Retinal pigment epithelial cell (primary cell): ENCODE results near the gene RNF7.

Source experiments
- DNase-seq: peaks from one replicate; pipeline ENCODE4 v3.0.0-alpha.2; 2010; ENCODE audit warnings: low read depth
- H3K4me3 ChIP-seq: 2 replicates; pipeline ENCODE4 v1.5.1; 2011; ENCODE audit warnings: mild to moderate bottlenecking, low read length, control low read depth, moderate library complexity
- TF ChIP-seq, protein P1 (sequence below): conservative IDR thresholded peaks from 2 replicates; pipeline ENCODE4 v1.5.1; 2011; ENCODE audit warnings: low read depth, low read length, control low read depth, inconsistent platforms

RNF7 gene

DNA sequence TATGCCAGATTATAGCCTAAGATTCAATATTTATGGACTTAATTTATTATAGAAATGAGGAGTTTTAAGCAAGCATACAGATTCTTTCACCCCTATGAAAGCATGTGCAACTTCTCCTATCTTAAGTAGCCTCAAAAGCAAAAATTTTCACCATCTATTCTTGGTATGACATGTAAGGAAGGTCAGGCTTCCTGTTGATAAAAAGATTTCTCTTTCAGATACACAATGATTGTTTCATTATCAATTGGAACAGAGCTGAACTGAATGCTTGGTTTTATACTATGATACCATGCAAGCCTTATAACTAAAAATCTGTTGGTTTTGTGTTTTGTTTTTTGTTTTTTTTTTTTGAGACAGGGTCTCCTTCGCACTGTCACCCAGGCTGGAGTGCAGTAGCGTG, 29.0 kb downstream of the RNF7 start:
- TF ChIP-seq, protein P1, sequence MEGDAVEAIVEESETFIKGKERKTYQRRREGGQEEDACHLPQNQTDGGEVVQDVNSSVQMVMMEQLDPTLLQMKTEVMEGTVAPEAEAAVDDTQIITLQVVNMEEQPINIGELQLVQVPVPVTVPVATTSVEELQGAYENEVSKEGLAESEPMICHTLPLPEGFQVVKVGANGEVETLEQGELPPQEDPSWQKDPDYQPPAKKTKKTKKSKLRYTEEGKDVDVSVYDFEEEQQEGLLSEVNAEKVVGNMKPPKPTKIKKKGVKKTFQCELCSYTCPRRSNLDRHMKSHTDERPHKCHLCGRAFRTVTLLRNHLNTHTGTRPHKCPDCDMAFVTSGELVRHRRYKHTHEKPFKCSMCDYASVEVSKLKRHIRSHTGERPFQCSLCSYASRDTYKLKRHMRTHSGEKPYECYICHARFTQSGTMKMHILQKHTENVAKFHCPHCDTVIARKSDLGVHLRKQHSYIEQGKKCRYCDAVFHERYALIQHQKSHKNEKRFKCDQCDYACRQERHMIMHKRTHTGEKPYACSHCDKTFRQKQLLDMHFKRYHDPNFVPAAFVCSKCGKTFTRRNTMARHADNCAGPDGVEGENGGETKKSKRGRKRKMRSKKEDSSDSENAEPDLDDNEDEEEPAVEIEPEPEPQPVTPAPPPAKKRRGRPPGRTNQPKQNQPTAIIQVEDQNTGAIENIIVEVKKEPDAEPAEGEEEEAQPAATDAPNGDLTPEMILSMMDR, result no peak
- no peak for DNase-seq
- no peak overlapping the region for H3K4me3 ChIP-seq

GRCh38 chr3:141769221-141769894, 31.3 kb downstream of the RNF7 start:
- TF ChIP-seq, protein P1, result no peak
- no peak for DNase-seq
- H3K4me3 ChIP-seq, result no peak overlapping the region

GRCh38 chr3:141773676-141774075, 35.6 kb downstream of the RNF7 start:
- TF ChIP-seq, protein P1, result no peak
- H3K4me3 ChIP-seq, result no peak overlapping the region
- DNase-seq, result no peak

GRCh38 chr3:141776376-141776775, 38.3 kb downstream of the RNF7 start:
- TF ChIP-seq, protein P1, result no peak
- DNase-seq, result no peak
- H3K4me3 ChIP-seq, result no peak overlapping the region

DNA sequence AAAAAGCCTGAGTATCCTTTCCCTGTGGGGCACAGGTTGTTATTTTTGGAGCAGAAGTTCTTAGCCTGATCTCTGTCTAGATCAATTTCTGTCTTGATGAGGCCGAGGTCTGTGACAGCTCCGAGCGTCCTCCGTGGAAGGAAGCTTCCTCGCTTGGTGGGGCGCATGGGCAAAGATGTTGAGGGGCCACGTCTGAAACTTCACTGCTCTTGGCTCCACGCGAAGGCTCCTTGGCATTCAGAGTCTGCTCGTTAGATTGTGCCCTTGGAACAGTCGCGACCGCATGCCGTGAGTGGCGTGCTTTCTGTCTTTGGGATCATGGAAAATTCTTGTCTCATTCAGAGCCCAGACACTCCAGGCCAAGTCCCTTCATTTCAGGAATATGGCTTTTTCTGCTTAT, 38.8 kb downstream of the RNF7 start:
- DNase-seq, result no peak
- TF ChIP-seq, protein P1, result no peak

DNA sequence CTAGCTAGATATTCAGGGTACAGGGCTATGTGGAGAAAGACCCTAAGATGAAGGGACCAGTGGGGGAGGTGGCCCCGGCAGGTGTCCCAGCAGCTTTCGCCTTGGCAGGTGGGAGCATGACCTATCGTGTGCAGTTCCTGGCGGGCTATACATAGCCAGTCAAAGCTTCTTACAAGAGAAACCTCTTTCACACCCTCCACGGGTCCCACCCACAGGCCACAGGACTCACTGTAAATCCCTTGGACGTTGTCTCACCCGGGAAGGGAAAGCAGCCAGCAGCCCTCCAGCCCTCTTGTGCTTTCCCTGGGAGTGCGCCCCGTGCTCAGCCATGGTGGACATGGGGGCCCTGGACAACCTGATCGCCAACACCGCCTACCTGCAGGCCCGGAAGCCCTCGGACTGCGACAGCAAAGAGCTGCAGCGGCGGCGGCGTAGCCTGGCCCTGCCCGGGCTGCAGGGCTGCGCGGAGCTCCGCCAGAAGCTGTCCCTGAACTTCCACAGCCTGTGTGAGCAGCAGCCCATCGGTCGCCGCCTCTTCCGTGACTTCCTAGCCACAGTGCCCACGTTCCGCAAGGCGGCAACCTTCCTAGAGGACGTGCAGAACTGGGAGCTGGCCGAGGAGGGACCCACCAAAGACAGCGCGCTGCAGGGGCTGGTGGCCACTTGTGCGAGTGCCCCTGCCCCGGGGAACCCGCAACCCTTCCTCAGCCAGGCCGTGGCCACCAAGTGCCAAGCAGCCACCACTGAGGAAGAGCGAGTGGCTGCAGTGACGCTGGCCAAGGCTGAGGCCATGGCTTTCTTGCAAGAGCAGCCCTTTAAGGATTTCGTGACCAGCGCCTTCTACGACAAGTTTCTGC, 40.1 kb downstream of the RNF7 start:
- H3K4me3 ChIP-seq, result no peak overlapping the region
- TF ChIP-seq, protein P1, result no peak
- DNase-seq, result no peak

More for the DNA sequence above, 38.8 kb downstream of the RNF7 start:
- no peak overlapping the region for H3K4me3 ChIP-seq
